GM12865 (cell line): ENCODE results near the gene SLC5A5.
"Not testable (repeated sequence)": the region's sequence is repeated elsewhere in the genome, so short reads cannot be mapped to it uniquely, and the experiment has no call there.

Source experiments
- DNase-seq: peaks from one replicate; pipeline ENCODE4 v3.0.0; 2010; ENCODE audit warnings: low read depth
- H3K4me3 ChIP-seq: 2 replicates; pipeline ENCODE4 v1.5.1; 2011; ENCODE audit warnings: mild to moderate bottlenecking, low read depth, low read length, control low read depth
- TF ChIP-seq, protein P1 (sequence below): IDR thresholded peaks from 2 replicates; pipeline ENCODE4 v1.5.1; 2011; ENCODE audit warnings: low read length, control low read depth, low read depth, inconsistent platforms; ENCODE audit not compliant: insufficient read depth; ENCODE audit errors: missing control alignments

SLC5A5 gene

DNA sequence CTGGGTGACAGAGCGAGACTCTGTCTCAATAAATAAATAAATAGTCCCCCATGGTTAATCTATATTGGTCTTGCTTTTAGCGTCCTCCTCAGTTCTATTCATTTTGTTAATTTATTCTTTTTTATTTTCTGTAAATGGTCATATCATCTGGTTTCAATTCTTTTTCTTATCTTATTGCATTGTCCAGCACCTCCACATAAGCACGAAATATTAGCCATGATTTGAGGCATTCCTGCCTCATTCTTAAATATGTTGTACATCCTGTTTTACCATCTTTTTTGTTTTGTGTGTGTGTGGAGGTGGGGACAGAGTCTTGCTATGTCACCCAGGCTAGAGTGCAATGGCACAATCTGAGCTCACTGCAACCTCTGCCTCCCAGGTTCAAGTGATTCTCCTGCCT is 36.5 kb downstream of the SLC5A5 start:
- no peak for DNase-seq
- TF ChIP-seq, protein P1, sequence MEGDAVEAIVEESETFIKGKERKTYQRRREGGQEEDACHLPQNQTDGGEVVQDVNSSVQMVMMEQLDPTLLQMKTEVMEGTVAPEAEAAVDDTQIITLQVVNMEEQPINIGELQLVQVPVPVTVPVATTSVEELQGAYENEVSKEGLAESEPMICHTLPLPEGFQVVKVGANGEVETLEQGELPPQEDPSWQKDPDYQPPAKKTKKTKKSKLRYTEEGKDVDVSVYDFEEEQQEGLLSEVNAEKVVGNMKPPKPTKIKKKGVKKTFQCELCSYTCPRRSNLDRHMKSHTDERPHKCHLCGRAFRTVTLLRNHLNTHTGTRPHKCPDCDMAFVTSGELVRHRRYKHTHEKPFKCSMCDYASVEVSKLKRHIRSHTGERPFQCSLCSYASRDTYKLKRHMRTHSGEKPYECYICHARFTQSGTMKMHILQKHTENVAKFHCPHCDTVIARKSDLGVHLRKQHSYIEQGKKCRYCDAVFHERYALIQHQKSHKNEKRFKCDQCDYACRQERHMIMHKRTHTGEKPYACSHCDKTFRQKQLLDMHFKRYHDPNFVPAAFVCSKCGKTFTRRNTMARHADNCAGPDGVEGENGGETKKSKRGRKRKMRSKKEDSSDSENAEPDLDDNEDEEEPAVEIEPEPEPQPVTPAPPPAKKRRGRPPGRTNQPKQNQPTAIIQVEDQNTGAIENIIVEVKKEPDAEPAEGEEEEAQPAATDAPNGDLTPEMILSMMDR, result no peak
- no peak overlapping the region for H3K4me3 ChIP-seq

DNA sequence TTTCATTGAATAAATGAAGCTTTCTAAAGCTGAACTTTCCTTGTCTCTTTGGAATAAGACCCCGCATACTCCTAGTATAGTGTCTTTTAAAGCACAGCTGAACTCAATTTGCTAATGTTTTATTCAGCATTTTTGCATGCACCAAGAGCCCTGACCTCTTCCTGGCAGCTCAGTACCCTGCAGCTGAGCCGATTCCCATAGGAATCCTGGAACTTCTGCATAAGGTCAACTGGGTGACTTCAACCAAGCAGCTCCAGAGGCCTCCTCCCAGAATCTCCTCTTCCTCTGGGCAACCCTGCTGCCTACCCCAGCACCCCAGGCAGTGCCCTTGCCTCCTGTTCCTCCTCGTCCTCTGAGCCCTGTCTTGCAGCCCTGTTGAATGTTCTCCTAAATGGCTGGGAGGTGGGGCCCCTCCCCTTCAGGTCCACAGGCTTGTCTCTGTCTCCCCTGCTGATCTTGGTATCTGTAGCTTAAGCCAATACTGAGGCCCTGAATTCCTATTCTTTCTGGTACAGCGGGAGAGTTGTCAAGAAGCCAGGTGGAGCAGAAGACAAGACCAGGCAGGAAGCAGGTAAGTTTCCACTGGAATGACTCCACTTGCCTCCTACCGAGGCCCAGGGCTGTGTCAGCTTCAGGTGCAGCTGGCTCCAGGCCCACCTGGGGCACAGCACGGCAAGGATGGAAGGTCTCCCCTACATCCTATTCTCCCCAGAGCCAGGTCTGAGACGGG is 37.4 kb downstream of the SLC5A5 start:
- H3K4me3 ChIP-seq, result no peak overlapping the region
- TF ChIP-seq, protein P1, result no peak
- DNase-seq, result no peak

DNA sequence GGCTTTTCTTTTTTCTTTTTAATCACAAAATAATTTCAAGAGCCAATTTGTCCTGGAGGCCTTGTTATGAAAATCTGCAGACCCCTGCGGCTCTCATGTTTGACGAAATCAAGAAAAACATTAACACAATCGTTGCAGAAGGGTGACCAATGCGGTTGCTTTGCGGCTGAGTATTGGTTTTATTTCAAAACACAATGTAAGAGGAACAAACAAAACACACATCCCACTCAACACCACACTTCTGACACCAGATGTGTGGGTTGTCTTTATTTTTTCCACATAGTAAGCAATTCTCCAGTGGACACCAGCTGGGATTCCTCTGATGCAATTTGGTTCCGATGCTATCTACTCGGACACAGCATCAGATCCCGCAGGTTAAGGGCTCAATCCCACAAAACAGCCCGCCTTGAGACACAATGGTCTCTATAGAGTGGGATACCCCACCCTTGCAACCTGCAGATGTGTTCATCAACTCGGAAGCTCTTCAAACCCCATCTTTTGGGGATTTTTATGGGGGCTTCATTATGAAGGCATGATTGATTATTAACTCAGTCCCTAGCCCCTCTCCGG is 39.1 kb downstream of the SLC5A5 start:
- DNase-seq, result no peak
- no peak overlapping the region for H3K4me3 ChIP-seq
- TF ChIP-seq, protein P1, result no peak

DNA sequence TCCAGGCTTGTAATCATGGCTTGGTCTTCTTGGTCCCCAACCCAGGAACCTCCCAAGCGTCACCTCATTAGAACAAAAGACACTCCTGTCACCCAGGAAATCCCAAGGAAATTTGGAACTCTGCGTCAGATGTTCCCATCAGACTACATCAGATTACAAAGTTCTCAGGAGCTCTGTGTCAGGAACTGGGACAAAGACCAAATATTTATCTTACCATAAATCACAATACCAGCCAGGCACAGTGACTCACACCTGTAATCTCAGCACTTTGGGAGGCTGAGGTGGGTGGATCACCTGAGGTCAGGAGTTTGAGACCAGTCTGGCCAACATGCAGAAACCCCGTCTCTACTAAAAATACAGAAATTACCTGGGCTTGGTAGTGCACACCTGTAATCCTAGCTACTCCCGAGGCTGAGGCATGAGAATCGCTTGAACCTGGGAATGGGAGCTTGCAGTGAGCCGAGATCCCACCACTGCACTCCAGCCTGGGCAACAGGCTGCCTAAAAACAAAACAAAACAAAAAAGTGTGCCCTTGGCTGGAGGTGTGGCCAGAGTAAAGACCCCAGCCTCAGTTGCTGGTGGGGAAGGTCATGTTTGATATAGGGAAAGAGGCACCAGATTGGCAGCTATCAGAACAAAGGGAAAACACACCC is 44.3 kb downstream of the SLC5A5 start:
- TF ChIP-seq, protein P1, result no peak
- DNase-seq, result no peak
- no peak overlapping the region for H3K4me3 ChIP-seq

DNA sequence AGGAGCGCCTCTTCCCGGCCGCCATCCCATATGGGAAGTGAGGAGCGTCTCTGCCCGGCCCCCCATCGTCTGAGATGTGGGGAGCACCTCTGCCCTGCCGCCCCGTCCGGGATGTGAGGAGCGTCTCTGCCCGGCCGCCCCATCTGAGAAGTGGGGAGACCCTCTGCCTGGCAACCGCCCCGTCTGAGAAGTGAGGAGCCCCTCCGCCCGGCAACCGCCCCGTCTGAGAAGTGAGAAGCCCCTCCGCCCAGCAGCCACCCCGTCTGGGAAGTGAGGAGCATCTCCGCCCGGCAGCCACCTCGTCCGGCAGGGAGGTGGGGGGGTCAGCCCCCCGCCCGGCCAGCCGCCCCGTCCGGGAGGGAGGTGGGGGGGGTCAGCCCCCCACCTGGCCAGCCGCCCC is 46.4 kb downstream of the SLC5A5 start:
- not testable (repeated sequence) for H3K4me3 ChIP-seq, DNase-seq

DNA sequence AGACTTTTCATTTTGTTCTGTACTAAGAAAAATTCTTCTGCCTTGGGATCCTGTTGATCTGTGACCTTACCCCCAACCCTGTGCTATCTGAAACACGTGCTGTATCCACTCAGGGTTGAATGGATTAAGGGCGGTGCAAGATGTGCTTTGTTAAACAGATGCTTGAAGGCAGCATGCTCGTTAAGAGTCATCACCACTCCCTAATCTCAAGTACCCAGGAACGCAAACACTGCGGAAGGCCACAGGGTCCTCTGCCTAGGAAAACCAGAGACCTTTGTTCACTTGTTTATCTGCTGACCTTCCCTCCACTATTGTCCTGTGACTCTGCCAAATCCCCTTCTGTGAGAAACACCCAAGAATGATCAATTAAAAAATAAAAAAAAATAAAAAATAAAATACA is 47.4 kb downstream of the SLC5A5 start:
- DNase-seq, H3K4me3 ChIP-seq: not testable (repeated sequence)

DNA sequence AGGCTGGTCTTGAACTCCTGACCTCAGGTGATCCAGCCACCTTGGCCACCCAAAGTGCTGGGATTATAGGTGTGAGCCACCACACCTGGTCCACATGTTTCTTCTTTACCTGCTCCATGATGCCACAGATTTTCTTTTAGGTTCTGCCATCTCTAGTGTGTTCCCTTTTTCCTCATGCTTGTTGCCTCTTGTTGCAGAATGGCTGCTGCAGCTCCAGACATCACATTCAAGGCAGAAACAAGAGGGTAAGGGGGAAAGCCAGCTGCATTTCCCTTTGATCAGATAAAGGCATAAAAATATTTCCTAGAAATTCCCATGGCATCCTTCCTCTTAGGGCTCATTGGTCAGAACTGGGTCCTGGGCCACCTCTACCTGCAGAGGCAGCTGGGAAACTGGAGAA is 48.8 kb downstream of the SLC5A5 start:
- TF ChIP-seq, protein P1, result no peak
- H3K4me3 ChIP-seq, result no peak overlapping the region
- DNase-seq, result no peak

DNA sequence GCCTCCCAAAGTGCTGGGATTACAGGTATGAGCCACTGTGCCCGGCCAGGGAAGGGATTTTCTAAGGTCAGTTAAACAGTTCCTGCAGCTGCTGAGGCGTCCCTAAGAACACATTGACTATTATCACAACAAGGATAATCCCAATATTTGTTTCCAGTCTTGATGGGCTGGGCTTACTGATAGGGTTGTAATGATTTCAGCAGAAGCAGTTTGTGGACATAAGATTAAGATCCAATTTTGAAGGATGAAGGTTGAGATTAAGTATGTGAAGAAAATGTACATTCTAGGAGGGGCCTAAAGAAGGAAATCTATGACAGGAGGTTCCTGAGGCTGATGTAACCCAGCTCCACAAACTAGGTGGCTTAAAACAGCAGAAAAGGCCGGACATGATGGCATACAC is 50.4 kb downstream of the SLC5A5 start:
- no peak for DNase-seq
- TF ChIP-seq, protein P1, result no peak
- no peak overlapping the region for H3K4me3 ChIP-seq
